OCI-LY1 (cell line): Measurements from ENCODE around the gene MCTP2.

Source experiments
- CTCF ChIP-seq: fragments of 200-600 bp; sonication (generic), shearing (Covaris generic); IDR thresholded peaks from 2 replicates; pipeline ENCODE4 v1.5.1; 2017; ENCODE audit warnings: mild to moderate bottlenecking, antibody characterized with exemption, low read length, moderate library complexity, mixed read lengths
- EZH2 ChIP-seq: fragments of 200-600 bp; sonication (generic), shearing (Covaris generic); IDR thresholded peaks from 2 replicates; pipeline ENCODE4 v1.8.0; 2017; ENCODE audit warnings: borderline replicate concordance, mixed run types, mild to moderate bottlenecking, antibody characterized with exemption, low read length, moderate library complexity, mixed read lengths

- TF ChIP-seq CTCF (no peak), EZH2 (no peak)
Observed at GRCh38 chr15:94324835-94325767, 93.7 kb downstream of the MCTP2 start.
